GM10266 (cell line): ENCODE data around the gene C11orf91.
"Not testable (repeated sequence)": the region's sequence is repeated elsewhere in the genome, so short reads cannot be mapped to it uniquely, and the experiment has no call there.

ENCODE experiments used
- DNase-seq: peaks from one replicate; pipeline ENCODE4 v3.0.0; 2012; ENCODE audit errors: extremely low spot score
- CTCF ChIP-seq: IDR thresholded peaks from 2 replicates; pipeline ENCODE4 v1.5.1; 2012; ENCODE audit warnings: mild to moderate bottlenecking, low read depth; ENCODE audit not compliant: control insufficient read depth, insufficient read depth; ENCODE audit errors: missing control alignments

The C11orf91 gene

GRCh38 chr11:33718440-33718839, 17.8 kb upstream of the C11orf91 start:
- no peak for TF ChIP-seq CTCF
- DNase-seq = no peak

GRCh38 chr11:33716243-33716642, 15.6 kb upstream of the C11orf91 start:
- DNase-seq = no peak
- TF ChIP-seq CTCF = peak; percentile 50

GRCh38 chr11:33713856-33714398, 13.3 kb upstream of the C11orf91 start:
- DNase-seq = no peak
- no peak for TF ChIP-seq CTCF

GRCh38 chr11:33713151-33713855, 12.7 kb upstream of the C11orf91 start:
- no peak for TF ChIP-seq CTCF
- no peak for DNase-seq

GRCh38 chr11:33712436-33712835, 11.8 kb upstream of the C11orf91 start:
- no peak for TF ChIP-seq CTCF

GRCh38 chr11:33709466-33709865, 8.8 kb upstream of the C11orf91 start:
- no peak for TF ChIP-seq CTCF

More at GRCh38 chr11:33712436-33712835, 11.8 kb upstream of the C11orf91 start:
- DNase-seq = no peak

GRCh38 chr11:33708985-33709384, 8.4 kb upstream of the C11orf91 start:
- TF ChIP-seq CTCF = no peak
- DNase-seq = no peak

More at GRCh38 chr11:33709466-33709865, 8.8 kb upstream of the C11orf91 start:
- no peak for DNase-seq

- not testable (repeated sequence) for DNase-seq
Measured at GRCh38 chr11:33707831-33708230, 7.2 kb upstream of the C11orf91 start.
